Measurements from ENCODE around the gene QSER1. TPM values are rescaled to one million over a fixed set of nuclear protein-coding genes. Genes with fewer than 3 reads are reported as not detected.

Gene QSER1
- total and polyA plus RNA-seq, 9 of the 15 experiments (the other 6 are each of a cell fraction or from before 2014, with no cell fraction given): 5.8 to 33.6 (median 22.3) TPM

DNA sequence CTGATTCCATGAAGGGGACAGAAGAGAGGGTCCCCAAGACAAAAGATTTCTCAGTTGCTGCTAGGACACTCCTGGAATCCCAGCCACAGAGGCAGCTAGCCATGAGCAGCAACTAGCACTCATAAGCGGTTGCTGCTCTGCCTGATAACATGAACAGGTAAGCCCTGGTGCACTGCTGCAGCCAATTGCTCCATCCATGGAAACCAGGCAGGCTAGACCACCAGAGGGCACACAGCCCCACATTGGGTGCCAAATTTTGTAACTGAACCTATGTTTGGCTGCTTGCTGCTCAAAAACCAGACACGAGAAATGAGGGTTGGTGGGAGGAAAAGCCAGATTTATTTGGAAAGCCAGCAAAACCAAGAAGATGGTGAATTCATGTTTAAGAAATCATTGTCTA, 21.9 kb upstream of the QSER1 start:
- BruUV-seq (replicated peaks): no TSS peak
- TF ChIP-seq RAD21 (CRISPR knock-in tag; conservative IDR thresholded peaks at IDR 0.05 in 1 of 2, IDR thresholded peaks at IDR 0.05 in 1 of 2) (peak in 1 of 2 experiments; percentile 32; a peak in 1 of 4 replicates), CXXC5 (CRISPR knock-in tag; IDR thresholded peaks at IDR 0.05) (no peak), SMC3 (conservative IDR thresholded peaks at IDR 0.05; ENCODE audit: insufficient read depth, low read depth, low read length) (0 out of 2 replicates have a peak, but pooled peaks have one; percentile 34), DIDO1 (tag; IDR thresholded peaks at IDR 0.05; ENCODE audit: low read depth) (no peak)
- TF ChIP-seq, protein P1, sequence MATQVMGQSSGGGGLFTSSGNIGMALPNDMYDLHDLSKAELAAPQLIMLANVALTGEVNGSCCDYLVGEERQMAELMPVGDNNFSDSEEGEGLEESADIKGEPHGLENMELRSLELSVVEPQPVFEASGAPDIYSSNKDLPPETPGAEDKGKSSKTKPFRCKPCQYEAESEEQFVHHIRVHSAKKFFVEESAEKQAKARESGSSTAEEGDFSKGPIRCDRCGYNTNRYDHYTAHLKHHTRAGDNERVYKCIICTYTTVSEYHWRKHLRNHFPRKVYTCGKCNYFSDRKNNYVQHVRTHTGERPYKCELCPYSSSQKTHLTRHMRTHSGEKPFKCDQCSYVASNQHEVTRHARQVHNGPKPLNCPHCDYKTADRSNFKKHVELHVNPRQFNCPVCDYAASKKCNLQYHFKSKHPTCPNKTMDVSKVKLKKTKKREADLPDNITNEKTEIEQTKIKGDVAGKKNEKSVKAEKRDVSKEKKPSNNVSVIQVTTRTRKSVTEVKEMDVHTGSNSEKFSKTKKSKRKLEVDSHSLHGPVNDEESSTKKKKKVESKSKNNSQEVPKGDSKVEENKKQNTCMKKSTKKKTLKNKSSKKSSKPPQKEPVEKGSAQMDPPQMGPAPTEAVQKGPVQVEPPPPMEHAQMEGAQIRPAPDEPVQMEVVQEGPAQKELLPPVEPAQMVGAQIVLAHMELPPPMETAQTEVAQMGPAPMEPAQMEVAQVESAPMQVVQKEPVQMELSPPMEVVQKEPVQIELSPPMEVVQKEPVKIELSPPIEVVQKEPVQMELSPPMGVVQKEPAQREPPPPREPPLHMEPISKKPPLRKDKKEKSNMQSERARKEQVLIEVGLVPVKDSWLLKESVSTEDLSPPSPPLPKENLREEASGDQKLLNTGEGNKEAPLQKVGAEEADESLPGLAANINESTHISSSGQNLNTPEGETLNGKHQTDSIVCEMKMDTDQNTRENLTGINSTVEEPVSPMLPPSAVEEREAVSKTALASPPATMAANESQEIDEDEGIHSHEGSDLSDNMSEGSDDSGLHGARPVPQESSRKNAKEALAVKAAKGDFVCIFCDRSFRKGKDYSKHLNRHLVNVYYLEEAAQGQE (IDR thresholded peaks at IDR 0.05; ENCODE audit: borderline replicate concordance): 0 out of 2 replicates have a peak, but pooled peaks have one; percentile 9
- TF ChIP-seq, protein P1 (CRISPR knock-in tag; IDR thresholded peaks at IDR 0.05; ENCODE audit: low read depth): no peak
- TF ChIP-seq, protein P2, sequence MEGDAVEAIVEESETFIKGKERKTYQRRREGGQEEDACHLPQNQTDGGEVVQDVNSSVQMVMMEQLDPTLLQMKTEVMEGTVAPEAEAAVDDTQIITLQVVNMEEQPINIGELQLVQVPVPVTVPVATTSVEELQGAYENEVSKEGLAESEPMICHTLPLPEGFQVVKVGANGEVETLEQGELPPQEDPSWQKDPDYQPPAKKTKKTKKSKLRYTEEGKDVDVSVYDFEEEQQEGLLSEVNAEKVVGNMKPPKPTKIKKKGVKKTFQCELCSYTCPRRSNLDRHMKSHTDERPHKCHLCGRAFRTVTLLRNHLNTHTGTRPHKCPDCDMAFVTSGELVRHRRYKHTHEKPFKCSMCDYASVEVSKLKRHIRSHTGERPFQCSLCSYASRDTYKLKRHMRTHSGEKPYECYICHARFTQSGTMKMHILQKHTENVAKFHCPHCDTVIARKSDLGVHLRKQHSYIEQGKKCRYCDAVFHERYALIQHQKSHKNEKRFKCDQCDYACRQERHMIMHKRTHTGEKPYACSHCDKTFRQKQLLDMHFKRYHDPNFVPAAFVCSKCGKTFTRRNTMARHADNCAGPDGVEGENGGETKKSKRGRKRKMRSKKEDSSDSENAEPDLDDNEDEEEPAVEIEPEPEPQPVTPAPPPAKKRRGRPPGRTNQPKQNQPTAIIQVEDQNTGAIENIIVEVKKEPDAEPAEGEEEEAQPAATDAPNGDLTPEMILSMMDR (IDR thresholded peaks at IDR 0.05 in 2 of 3, conservative IDR thresholded peaks at IDR 0.05 in 1 of 3; ENCODE audit: insufficient read depth in 2 of 3, low read depth in 1 of 3, low read length in 3 of 3): peak; percentile 49 to 51 (median 50)
- TF ChIP-seq, protein P3, sequence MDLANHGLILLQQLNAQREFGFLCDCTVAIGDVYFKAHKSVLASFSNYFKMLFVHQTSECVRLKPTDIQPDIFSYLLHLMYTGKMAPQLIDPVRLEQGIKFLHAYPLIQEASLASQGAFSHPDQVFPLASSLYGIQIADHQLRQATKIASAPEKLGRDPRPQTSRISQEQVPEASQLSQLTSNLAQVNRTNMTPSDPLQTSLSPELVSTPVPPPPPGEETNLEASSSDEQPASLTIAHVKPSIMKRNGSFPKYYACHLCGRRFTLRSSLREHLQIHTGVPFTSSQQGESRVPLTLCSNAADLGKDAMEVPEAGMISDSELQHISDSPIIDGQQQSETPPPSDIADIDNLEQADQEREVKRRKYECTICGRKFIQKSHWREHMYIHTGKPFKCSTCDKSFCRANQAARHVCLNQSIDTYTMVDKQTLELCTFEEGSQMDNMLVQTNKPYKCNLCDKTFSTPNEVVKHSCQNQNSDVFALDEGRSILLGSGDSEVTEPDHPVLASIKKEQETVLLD (IDR thresholded peaks at IDR 0.05): no peak
- TF ChIP-seq, protein P4, sequence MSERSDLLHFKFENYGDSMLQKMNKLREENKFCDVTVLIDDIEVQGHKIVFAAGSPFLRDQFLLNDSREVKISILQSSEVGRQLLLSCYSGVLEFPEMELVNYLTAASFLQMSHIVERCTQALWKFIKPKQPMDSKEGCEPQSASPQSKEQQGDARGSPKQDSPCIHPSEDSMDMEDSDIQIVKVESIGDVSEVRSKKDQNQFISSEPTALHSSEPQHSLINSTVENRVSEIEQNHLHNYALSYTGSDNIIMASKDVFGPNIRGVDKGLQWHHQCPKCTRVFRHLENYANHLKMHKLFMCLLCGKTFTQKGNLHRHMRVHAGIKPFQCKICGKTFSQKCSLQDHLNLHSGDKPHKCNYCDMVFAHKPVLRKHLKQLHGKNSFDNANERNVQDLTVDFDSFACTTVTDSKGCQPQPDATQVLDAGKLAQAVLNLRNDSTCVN (CRISPR knock-in tag; IDR thresholded peaks at IDR 0.05): no peak

More for the DNA sequence above, 21.9 kb upstream of the QSER1 start:
- ChIA-PET CTCF (ENCODE audit: low intra/inter-chr PET ratio) (no interaction called here), POLR2A (interaction anchor here (0.6 kb wide), 1 partner anchor 79 kb away, joined by 3 read pairs; no protein-coding TSS in a partner anchor)
- intact Hi-C loops (cut with micrococcal nuclease): no loop called here
- WGBS (ENCODE audit: insufficient coverage, low coverage, missing lambda C conversion rate): 4% methylated on average over 2 of the region's 2 CpGs
- Histone ChIP-seq H3K4me1 (replicated peaks in 1 of 2; ENCODE audit: control insufficient read depth in 2 of 2, insufficient read depth in 2 of 2, low read length in 2 of 2) (no peaks in the 10 kb centered on the region), H2AFZ (ENCODE audit: low read depth, low read length) (no peak overlapping the region), H3K4me3 (no peak overlapping the region), H4K20me1 (replicated peaks; ENCODE audit: control insufficient read depth, insufficient read depth, low read length) (no peaks in the 10 kb centered on the region), H3K9me3 (replicated peaks; ENCODE audit: control insufficient read depth, insufficient read depth, low read depth, low read length) (no peaks in the 10 kb centered on the region), H3K4me2 (ENCODE audit: insufficient read depth, low read length) (no peak overlapping the region), H3K36me3 (ENCODE audit: control insufficient read depth, insufficient read depth, low read length) (no peaks in the 10 kb centered on the region), H3K27ac (ENCODE audit: extremely low read depth, low read depth, low read length) (no peak overlapping the region), H3K79me2 (ENCODE audit: control insufficient read depth, insufficient read depth, low read length) (no peaks in the 10 kb centered on the region), H3K9ac (ENCODE audit: insufficient read depth in 1 of 2, low read depth in 2 of 2, low read length in 2 of 2) (no peak overlapping the region), H3K9me1 (ENCODE audit: control insufficient read depth, insufficient read depth, low read length) (no peaks in the 10 kb centered on the region), H3K27me3 (ENCODE audit: control insufficient read depth in 2 of 2, insufficient read depth in 2 of 2, low read length in 2 of 2) (peaks cover 7 to 10% of the 10 kb centered on the region in 2 experiments; a peak in 3 of 5 replicates)
- peak; percentile 44 for FAIRE-seq
- in situ Hi-C loops (cut with MboI): no loop called here
- peak; percentile 12 to 40 (median 18) for DNase-seq (ENCODE audit: extremely low read depth in 1 of 4, low spot score in 3 of 4)
- ATAC-seq: peak; percentile 85
